ENCODE data around the gene PPP5C. TPM values are rescaled to one million over a fixed set of nuclear protein-coding genes. Genes with fewer than 3 reads are reported as not detected.

The PPP5C gene
- total RNA-seq, 2 experiments from 2014 or later, result 105 to 118 TPM

DNA sequence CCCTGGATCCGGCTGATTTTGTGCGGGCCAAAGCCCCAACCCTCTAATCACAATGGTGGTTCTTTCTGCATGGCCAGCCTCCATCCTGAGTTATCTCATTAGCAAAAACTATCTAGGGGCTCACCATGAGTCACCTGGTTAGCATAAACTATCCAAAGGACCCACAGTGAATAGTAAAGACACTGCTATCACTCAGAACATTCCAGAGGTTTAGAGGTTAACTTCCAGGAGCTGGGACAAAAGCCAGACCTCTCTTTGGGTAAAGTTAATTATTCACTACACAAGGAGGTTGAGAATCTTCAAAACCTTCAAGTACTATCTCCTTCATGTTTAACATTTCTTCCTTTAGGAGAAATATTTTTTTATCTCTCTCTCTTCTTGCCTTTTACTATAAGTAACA, 18.8 kb upstream of the PPP5C start:
- no TSS peak for BruUV-seq (replicated peaks)
- no peaks in the 10 kb centered on the region for H3K4me1 ChIP-seq (ENCODE audit: insufficient read depth, low read length, poor library complexity, severe bottlenecking)
- H3K27ac ChIP-seq (ENCODE audit: low read depth, low read length, poor library complexity, severe bottlenecking), result no peak overlapping the region
- H3K79me2 ChIP-seq (ENCODE audit: insufficient read depth, low read depth, low read length), result no peaks in the 10 kb centered on the region
- TF ChIP-seq, protein P1, sequence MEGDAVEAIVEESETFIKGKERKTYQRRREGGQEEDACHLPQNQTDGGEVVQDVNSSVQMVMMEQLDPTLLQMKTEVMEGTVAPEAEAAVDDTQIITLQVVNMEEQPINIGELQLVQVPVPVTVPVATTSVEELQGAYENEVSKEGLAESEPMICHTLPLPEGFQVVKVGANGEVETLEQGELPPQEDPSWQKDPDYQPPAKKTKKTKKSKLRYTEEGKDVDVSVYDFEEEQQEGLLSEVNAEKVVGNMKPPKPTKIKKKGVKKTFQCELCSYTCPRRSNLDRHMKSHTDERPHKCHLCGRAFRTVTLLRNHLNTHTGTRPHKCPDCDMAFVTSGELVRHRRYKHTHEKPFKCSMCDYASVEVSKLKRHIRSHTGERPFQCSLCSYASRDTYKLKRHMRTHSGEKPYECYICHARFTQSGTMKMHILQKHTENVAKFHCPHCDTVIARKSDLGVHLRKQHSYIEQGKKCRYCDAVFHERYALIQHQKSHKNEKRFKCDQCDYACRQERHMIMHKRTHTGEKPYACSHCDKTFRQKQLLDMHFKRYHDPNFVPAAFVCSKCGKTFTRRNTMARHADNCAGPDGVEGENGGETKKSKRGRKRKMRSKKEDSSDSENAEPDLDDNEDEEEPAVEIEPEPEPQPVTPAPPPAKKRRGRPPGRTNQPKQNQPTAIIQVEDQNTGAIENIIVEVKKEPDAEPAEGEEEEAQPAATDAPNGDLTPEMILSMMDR (conservative IDR thresholded peaks at IDR 0.05; ENCODE audit: low read length), result no peak
- no peak for TF ChIP-seq EZH2phosphoT487 (IDR thresholded peaks at IDR 0.05; ENCODE audit: borderline replicate concordance, low read depth, low read length)
- no peak overlapping the region for H3K4me3 ChIP-seq (ENCODE audit: low read depth, low read length, poor library complexity, severe bottlenecking)
- H3K36me3 ChIP-seq (ENCODE audit: insufficient read depth, low read length), result no peaks in the 10 kb centered on the region
- H3K9me3 ChIP-seq (ENCODE audit: low read length), result peaks cover 11% of the 10 kb centered on the region
- DNase-seq (ENCODE audit: low spot score), result no peak
- POLR2A ChIA-PET, result no interaction called here
- no peak overlapping the region for H2AFZ ChIP-seq (ENCODE audit: low read length)
- no peaks in the 10 kb centered on the region for H4K20me1 ChIP-seq (ENCODE audit: insufficient read depth, low read length)
- CTCF ChIA-PET (ENCODE audit: unreplicated experiment), result no interaction called here
- H3K9me2 ChIP-seq (ENCODE audit: insufficient read depth, low read length), result no peaks in the 10 kb centered on the region
- no peak overlapping the region for H3K4me2 ChIP-seq (ENCODE audit: low read length)
- intact Hi-C loops (cut with micrococcal nuclease; ENCODE audit: unreplicated experiment), result no loop called here

DNA sequence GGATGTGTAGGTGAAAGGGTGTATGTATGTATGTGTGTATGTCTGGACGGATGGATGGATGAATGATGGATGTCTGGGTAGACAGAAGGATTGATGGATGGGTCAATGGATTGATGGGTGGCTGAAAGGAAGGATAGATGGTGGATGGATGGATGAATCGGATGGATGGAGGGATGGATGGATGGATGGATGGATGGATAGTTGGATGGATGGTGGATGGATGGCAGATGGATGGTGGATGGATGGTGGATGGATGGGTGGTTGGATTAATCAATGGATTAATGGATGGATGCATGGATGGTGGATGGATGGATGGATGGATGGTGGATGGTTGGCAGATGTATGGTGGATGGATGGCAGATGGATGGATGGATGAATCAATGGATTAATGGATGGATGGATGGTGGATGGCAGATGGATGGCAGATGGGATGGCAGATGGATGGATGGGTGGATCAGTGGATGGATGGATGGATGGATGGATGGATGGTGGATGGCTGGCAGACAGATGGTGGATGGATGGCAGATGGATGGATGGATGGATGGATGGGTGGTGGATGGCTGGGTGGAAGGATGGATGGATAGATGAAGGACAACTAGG, 16.5 kb upstream of the PPP5C start:
- no peaks in the 10 kb centered on the region for H3K79me2 ChIP-seq (ENCODE audit: insufficient read depth, low read depth, low read length)
- intact Hi-C loops (cut with micrococcal nuclease; ENCODE audit: unreplicated experiment), result no loop called here
- H3K4me3 ChIP-seq (ENCODE audit: low read depth, low read length, poor library complexity, severe bottlenecking), result no peak overlapping the region
- H3K27ac ChIP-seq (ENCODE audit: low read depth, low read length, poor library complexity, severe bottlenecking), result no peak overlapping the region
- no peaks in the 10 kb centered on the region for H3K9me2 ChIP-seq (ENCODE audit: insufficient read depth, low read length)
- BruUV-seq (replicated peaks), result no TSS peak
- CTCF ChIA-PET (ENCODE audit: unreplicated experiment), result no interaction called here
- H2AFZ ChIP-seq (ENCODE audit: low read length), result no peak overlapping the region
- no peaks in the 10 kb centered on the region for H3K36me3 ChIP-seq (ENCODE audit: insufficient read depth, low read length)
- no peaks in the 10 kb centered on the region for H4K20me1 ChIP-seq (ENCODE audit: insufficient read depth, low read length)
- H3K9me3 ChIP-seq (ENCODE audit: low read length), result peaks cover 11% of the 10 kb centered on the region
- DNase-seq (ENCODE audit: low spot score), result no peak
- TF ChIP-seq EZH2phosphoT487 (IDR thresholded peaks at IDR 0.05; ENCODE audit: borderline replicate concordance, low read depth, low read length), result no peak
- H3K4me2 ChIP-seq (ENCODE audit: low read length), result no peak overlapping the region
- POLR2A ChIA-PET, result no interaction called here
- no peaks in the 10 kb centered on the region for H3K4me1 ChIP-seq (ENCODE audit: insufficient read depth, low read length, poor library complexity, severe bottlenecking)

DNA sequence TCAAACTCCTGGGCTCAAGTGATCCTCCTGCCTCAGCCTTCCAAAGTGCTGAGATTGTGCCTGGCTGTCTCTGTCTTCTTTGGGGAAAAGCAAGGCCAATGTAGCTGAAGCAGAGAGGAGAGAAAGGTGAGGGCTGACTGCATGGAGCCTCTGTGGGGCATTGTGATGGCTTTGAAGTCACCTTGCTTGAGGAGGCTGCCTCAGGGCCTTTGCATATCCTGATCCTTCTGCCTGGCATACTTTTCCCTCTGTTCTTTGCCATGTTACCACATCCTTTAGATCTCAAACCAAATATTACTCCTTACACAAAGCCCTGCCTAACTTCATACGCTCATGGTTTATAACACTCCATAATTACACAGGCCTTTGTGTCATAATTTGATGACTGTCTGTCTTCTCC, 9.4 kb upstream of the PPP5C start:
- Histone ChIP-seq H3K36me3 (ENCODE audit: insufficient read depth, low read length) (no peaks in the 10 kb centered on the region), H3K4me3 (ENCODE audit: low read depth, low read length, poor library complexity, severe bottlenecking) (no peak overlapping the region), H3K4me1 (ENCODE audit: insufficient read depth, low read length, poor library complexity, severe bottlenecking) (no peaks in the 10 kb centered on the region), H3K9me3 (ENCODE audit: low read length) (no peaks in the 10 kb centered on the region), H3K27ac (ENCODE audit: low read depth, low read length, poor library complexity, severe bottlenecking) (no peak overlapping the region), H3K4me2 (ENCODE audit: low read length) (no peak overlapping the region), H2AFZ (ENCODE audit: low read length) (no peak overlapping the region), H3K79me2 (ENCODE audit: insufficient read depth, low read depth, low read length) (no peaks in the 10 kb centered on the region), H4K20me1 (ENCODE audit: insufficient read depth, low read length) (no peaks in the 10 kb centered on the region), H3K9me2 (ENCODE audit: insufficient read depth, low read length) (no peaks in the 10 kb centered on the region)
- no TSS peak for BruUV-seq (replicated peaks)
- ChIA-PET POLR2A (no interaction called here), CTCF (ENCODE audit: unreplicated experiment) (no interaction called here)
- no peak for DNase-seq (ENCODE audit: low spot score)
- intact Hi-C loops (cut with micrococcal nuclease; ENCODE audit: unreplicated experiment), result no loop called here
- TF ChIP-seq, protein P1 (conservative IDR thresholded peaks at IDR 0.05; ENCODE audit: low read length), result no peak
- no peak for TF ChIP-seq EZH2phosphoT487 (IDR thresholded peaks at IDR 0.05; ENCODE audit: borderline replicate concordance, low read depth, low read length)

All from OCI-LY7 (cell line).